Activated T-helper 2 cell treated with anti-CD3 and anti-CD28 coated beads, Interferon-gamma antibody, Interleukin-2, Interleukin-4, amounts not matched to agents 10 μg/mL and 5 μg/mL and 100 μg/mL, durations not matched to agents 14 hours and 24 hours and 36 hours (primary cell): ENCODE measurements around the gene HDAC4. TPM values are rescaled to one million over a fixed set of nuclear protein-coding genes. Genes with fewer than 3 reads are reported as not detected.
A peak's percentile ranks its signal among the peaks of the same experiment; 100 is the strongest.

Source experiments
- DNase-seq: peaks from one replicate; pipeline ENCODE4 v3.0.0; 2021; ENCODE audit warnings: low spot score
- H3K27ac Mint-ChIP-seq: one replicate; pipeline ENCODE4 v1.8.0; 2021; ENCODE audit warnings: mixed read lengths
- H3K27me3 Mint-ChIP-seq: one replicate; pipeline ENCODE4 v1.8.0; 2021; ENCODE audit warnings: low read depth, mixed read lengths
- H3K36me3 Mint-ChIP-seq: one replicate; pipeline ENCODE4 v1.8.0; 2021; ENCODE audit warnings: low read depth, mixed read lengths
- H3K4me1 Mint-ChIP-seq: one replicate; pipeline ENCODE4 v1.8.0; 2021; ENCODE audit warnings: low read depth, mixed read lengths
- H3K4me3 Mint-ChIP-seq: one replicate; pipeline ENCODE4 v1.8.0; 2021; ENCODE audit warnings: low read depth, mild to moderate bottlenecking, moderate library complexity, mixed read lengths
- H3K9me3 Mint-ChIP-seq: one replicate; pipeline ENCODE4 v1.8.0; 2021; ENCODE audit warnings: mixed read lengths
- intact Hi-C: fragments of 100-400 bp; cut with micrococcal nuclease; formaldehyde crosslinking; loops from one replicate; pipeline ENCODE4 v1.15.1; 2023
- total RNA-seq: library from RNA; stranded (reverse); gene quantifications from 2 replicates; pipeline ENCODE4 v1.2.3, GENCODE V29; 2022

Gene HDAC4
- total RNA-seq, 1 donor from 2014 or later = 44.8 TPM

DNA sequence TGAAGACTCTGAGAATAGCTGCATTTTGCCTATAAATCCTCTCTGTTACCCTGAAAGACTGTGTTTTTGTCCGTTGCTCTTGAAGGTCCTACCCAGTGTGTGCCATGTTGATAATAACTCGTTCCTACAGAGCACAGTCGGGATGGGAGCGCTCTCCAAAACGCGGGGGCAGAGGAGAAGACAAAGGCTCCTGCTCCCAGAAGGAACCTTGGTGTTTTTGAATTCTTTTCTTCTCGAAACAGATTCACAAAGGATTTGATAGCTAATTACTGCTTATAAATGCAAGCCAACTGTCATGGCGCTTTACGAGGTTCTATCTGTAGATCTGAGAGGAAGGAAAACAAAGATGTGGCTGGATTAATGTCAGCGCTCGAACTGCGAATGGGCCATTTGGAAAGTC, 19.3 kb upstream of the HDAC4 start:
- Mint-ChIP-seq H3K4me1 (peaks cover 1% of the 10 kb centered on the region), H3K4me3 (no peak overlapping the region), H3K27me3 (peaks cover 29% of the 10 kb centered on the region), H3K9me3 (no peaks in the 10 kb centered on the region), H3K27ac (no peak overlapping the region), H3K36me3 (no peaks in the 10 kb centered on the region)
- intact Hi-C loops = no loop called here
- DNase-seq = no peak

DNA sequence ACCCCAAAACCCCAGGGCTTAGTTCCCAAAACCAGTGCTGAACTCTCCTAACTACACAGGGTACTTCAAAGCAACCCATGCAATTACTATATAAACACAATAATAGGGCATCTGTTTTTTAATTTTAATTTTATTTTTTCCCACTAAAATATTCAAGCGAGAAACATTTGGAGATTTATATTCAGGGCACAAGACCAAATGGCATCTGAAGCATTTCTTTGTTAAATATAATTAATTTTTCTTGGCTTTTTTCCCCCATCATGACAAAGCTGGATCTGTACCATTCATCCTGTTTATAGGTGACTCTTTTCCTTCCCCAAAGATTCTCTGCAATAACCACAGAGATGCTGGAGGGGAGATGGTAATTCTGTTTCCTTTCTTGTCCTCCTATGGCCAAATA, 18.1 kb upstream of the HDAC4 start:
- H3K27ac Mint-ChIP-seq = no peak overlapping the region
- peaks cover 30% of the 10 kb centered on the region for H3K27me3 Mint-ChIP-seq
- H3K4me1 Mint-ChIP-seq = peaks cover 1% of the 10 kb centered on the region
- DNase-seq = no peak
- peaks cover 10% of the 10 kb centered on the region for H3K9me3 Mint-ChIP-seq
- no peak overlapping the region for H3K4me3 Mint-ChIP-seq
- peaks cover 2% of the 10 kb centered on the region for H3K36me3 Mint-ChIP-seq
- intact Hi-C loops = no loop called here

DNA sequence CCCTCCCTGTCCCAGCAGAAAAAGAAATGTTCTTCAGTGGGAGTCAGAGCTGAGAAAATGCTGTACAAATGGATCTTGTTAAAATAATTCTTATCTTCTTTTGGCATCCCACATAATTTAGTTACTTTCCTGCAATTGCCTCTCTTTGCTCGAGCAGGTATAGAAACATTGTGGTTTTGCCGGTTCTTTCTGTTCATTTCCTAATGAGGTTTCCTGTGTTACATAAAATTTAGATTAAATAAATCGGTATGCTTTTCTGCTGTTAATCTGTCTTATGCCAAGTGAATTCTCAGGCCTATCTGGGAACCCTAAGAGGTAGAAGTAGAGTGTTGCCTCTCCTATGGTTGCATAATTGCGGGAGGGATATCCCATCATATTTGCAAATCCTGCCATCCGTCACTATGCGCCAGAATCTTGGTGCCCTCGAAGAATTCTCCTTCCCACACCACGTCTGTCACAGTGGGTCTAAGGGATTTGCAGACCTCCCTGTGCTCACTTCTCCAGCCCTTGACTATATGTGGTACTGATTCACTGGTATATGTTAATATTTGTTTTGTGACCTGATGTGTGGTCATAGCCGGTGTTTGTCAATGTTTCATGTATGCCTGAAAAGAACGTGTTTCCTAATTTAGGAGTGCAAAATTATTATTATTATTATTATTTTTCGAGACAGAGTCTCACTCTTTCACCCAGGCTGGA, 12.2 kb upstream of the HDAC4 start:
- intact Hi-C loops = no loop called here
- Mint-ChIP-seq H3K36me3 (peaks cover 3% of the 10 kb centered on the region), H3K4me3 (no peak overlapping the region), H3K4me1 (peaks cover 9% of the 10 kb centered on the region), H3K27ac (no peak overlapping the region), H3K27me3 (peaks cover 32% of the 10 kb centered on the region), H3K9me3 (peaks cover 13% of the 10 kb centered on the region)
- DNase-seq = no peak

DNA sequence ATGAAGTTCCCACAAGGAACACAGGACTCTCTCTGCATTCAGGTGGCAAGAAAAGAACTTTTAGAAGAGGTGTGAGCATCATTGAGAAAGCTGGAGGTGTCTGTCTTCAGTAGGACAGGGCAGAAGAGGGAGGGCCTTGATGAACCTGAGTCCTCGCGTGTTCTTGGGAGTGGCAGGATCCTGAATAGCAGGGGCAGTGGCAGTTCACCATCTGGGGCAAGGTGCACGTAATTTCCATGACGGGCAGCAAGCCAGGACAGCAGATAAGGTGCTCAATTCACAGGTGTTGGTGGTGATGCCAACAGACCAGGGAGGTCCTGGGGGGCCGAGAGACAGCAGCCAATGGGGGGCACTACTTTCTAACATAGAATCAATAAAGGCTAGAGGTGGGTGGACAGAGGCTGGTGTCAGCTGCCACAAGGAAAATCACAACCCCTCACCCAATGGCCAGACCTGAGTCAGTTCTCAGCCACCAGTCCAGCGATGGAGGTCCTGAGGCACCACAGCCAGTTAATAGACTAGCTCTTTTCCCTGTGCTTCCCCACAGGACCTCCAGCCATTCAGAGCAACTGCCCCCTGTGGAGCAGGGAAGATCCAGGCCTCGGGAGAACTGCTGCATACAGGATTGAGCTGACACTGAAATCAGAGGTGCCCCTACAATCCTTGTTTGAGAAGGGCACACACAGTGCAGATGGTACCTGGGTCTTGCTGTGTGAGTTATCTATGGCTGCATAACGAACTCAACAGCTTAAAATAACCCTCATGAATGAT, 10.9 kb upstream of the HDAC4 start:
- DNase-seq = no peak
- peaks cover 13% of the 10 kb centered on the region for H3K9me3 Mint-ChIP-seq

DNA sequence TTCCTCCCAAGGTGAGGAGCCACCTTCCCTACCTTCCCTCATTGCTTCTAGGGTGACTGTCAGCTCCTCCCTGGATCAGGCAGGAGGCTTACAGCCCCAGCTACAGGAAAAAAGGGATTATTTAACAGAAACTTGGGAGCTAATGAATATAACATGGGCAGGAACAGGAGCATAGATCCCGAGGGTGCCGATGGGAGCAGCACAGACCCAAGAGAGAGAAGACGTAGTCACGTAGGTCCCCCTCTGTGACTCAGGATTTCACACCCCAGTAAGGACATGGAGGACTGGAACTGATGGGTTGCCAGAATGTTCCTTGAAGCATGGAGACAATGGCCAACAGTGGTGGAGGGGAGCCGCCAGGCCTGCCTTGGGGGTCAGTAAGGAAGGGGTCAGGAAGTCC, 10.3 kb upstream of the HDAC4 start:
- H3K9me3 Mint-ChIP-seq = peaks cover 13% of the 10 kb centered on the region
- peaks cover 8% of the 10 kb centered on the region for H3K4me1 Mint-ChIP-seq
- no peak for DNase-seq
- no peak overlapping the region for H3K4me3 Mint-ChIP-seq
- H3K36me3 Mint-ChIP-seq = peaks cover 3% of the 10 kb centered on the region
- intact Hi-C loops = no loop called here
- peaks cover 25% of the 10 kb centered on the region for H3K27me3 Mint-ChIP-seq
- H3K27ac Mint-ChIP-seq = no peak overlapping the region

More for the DNA sequence above, 10.9 kb upstream of the HDAC4 start:
- peaks cover 8% of the 10 kb centered on the region for H3K4me1 Mint-ChIP-seq
- peaks cover 3% of the 10 kb centered on the region for H3K36me3 Mint-ChIP-seq
- H3K27me3 Mint-ChIP-seq = peaks cover 26% of the 10 kb centered on the region
- intact Hi-C loops = no loop called here
- no peak overlapping the region for H3K4me3 Mint-ChIP-seq
- H3K27ac Mint-ChIP-seq = no peak overlapping the region

DNA sequence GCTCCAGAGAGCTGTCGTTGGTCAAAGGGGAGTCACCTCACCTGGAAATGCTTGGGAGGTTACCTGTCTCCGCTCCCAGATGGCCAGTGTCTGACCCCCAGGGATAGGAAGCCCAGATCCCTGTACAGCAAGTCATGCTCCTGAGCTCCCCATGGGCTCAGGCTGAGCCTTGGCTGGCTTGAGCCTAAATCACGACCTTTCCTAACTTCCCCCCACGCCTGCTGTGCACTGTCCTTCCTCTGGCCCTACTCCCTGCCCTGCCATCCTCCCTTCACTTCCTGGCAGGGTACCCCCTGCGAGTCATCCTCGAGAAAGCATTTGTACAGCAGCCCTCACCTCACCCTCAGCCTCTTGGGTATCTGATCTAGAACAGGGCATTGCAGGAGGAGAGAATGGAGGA, 9.2 kb upstream of the HDAC4 start:
- H3K4me3 Mint-ChIP-seq = no peak overlapping the region
- H3K27ac Mint-ChIP-seq = no peak overlapping the region
- intact Hi-C loops = loop anchor here (10.0 kb wide), 1 partner anchor 135 kb away; no protein-coding TSS in a partner anchor
- DNase-seq = no peak
- H3K36me3 Mint-ChIP-seq = peaks cover 3% of the 10 kb centered on the region
- H3K27me3 Mint-ChIP-seq = peaks cover 24% of the 10 kb centered on the region
- peaks cover 8% of the 10 kb centered on the region for H3K4me1 Mint-ChIP-seq
- H3K9me3 Mint-ChIP-seq = peaks cover 13% of the 10 kb centered on the region

DNA sequence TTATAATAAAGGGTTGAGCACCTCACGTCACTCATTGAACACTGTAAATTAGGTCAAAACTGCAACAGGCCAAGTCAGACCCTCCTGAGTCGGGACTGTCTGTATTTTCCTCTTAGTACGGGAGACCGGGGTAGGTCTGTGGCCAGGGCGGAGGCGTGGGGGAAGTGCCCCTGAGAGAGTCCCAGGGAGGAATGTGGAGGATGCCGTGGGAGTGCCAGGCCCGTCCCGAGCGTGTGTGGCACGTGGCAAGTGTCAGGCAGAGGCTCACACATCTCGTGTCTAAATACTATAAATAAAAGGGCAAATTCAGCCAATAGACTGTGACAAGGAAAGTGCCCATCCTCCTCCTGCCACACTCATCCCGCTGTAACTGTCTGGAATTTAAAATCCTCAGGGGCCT, 6.3 kb upstream of the HDAC4 start:
- Mint-ChIP-seq H3K27ac (no peak overlapping the region), H3K27me3 (peaks cover 26% of the 10 kb centered on the region), H3K9me3 (no peaks in the 10 kb centered on the region), H3K4me3 (no peak overlapping the region), H3K36me3 (peaks cover 10% of the 10 kb centered on the region), H3K4me1 (peaks cover 9% of the 10 kb centered on the region)
- intact Hi-C loops = loop anchor here (10.0 kb wide), 1 partner anchor 138 kb away; no protein-coding TSS in a partner anchor
- no peak for DNase-seq

DNA sequence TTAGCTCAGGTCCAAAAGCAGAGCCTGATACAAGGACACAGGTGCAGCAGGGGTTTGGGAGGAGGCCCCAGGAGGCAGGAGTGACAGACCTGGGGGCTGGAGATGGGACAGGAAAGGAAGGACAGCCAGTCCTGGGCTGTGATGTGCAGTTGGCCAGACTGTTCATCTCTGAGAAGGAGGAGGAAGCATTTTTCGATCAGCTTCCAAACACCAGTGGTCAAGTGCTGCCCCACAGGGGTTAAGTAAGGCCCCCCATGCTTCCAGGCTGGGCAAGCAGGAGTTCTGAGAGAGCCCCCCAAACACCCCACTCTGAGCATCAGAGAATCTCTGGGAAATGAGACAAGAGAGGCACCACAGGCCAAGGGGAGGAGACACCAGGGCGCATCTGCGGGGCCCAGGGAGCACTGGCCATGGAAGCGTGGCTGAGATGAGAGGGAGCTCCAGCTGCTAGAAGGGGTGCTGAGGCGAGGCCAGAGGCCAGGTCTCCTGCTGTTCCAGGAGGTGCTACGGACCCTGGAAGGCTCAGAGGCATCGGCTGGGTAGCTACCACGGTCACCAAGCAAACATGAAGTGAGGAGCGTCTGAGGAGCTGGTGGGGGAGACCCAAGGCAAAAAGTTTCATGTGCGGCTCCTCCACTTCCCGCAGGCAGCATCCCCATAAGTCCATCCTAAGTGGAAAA, 5.6 kb upstream of the HDAC4 start:
- no peaks in the 10 kb centered on the region for H3K9me3 Mint-ChIP-seq
- H3K27ac Mint-ChIP-seq = no peak overlapping the region
- no peak for DNase-seq
- intact Hi-C loops = loop anchor here (10.0 kb wide), 1 partner anchor 138 kb away; no protein-coding TSS in a partner anchor
- peaks cover 24% of the 10 kb centered on the region for H3K27me3 Mint-ChIP-seq
- H3K4me1 Mint-ChIP-seq = peaks cover 11% of the 10 kb centered on the region
- peaks cover 12% of the 10 kb centered on the region for H3K36me3 Mint-ChIP-seq
- H3K4me3 Mint-ChIP-seq = no peak overlapping the region

DNA sequence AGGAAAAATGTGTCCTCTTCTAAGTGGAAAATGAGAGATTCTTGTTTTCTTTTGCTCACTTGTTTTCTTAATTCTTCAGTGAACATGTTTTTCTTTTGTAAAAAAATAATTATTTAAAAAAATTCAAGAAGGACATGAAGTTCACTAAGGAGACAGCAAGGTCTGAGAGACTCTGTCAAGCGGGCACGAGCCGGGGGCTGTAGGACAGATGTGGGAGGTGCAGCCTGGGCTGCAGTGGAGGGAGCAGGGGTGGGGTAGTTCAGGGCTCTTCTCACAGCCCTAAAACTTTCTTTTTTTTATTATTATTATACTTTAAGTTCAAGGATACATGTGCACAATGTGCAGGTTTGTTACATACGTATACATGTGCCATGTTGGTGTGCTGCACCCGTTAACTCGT, 4.3 kb upstream of the HDAC4 start:
- peaks cover 12% of the 10 kb centered on the region for H3K36me3 Mint-ChIP-seq
- H3K9me3 Mint-ChIP-seq = no peaks in the 10 kb centered on the region
- no peak overlapping the region for H3K27ac Mint-ChIP-seq
- no peak for DNase-seq
- H3K4me3 Mint-ChIP-seq = no peak overlapping the region
- H3K27me3 Mint-ChIP-seq = peaks cover 16% of the 10 kb centered on the region
- intact Hi-C loops = loop anchor here (10.0 kb wide), 1 partner anchor 140 kb away; no protein-coding TSS in a partner anchor
- peaks cover 11% of the 10 kb centered on the region for H3K4me1 Mint-ChIP-seq

DNA sequence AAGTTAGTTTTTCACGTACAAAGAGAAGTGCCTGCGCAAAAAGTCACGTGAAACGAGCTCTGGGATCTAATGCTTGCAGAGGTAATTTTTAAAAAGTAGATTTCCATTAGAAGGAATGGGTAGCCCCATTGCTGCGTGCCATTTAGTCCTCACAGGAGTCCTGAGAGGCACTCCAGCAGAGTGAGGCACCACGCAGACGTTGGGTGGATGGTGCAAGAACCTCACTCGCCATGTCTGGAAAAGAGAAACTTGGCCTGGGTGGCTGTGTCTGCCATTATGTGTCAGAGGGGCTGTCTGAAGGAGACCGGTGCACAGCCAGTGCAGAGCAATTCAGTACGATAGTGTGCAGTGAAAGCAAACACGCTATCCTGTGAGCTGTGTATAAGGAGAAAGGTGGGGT, 1.8 kb upstream of the HDAC4 start:
- H3K4me1 Mint-ChIP-seq = peaks cover 23% of the 10 kb centered on the region
- peak overlapping the region; percentile 99 for H3K27ac Mint-ChIP-seq
- H3K36me3 Mint-ChIP-seq = peaks cover 18% of the 10 kb centered on the region
- DNase-seq = no peak
- H3K4me3 Mint-ChIP-seq = peak overlapping the region; percentile 91
- intact Hi-C loops = loop anchor here (5.0 to 10.0 kb wide), 3 partner anchors 35 to 142 kb away; no protein-coding TSS in a partner anchor
- H3K9me3 Mint-ChIP-seq = no peaks in the 10 kb centered on the region
- peaks cover 9% of the 10 kb centered on the region for H3K27me3 Mint-ChIP-seq

DNA sequence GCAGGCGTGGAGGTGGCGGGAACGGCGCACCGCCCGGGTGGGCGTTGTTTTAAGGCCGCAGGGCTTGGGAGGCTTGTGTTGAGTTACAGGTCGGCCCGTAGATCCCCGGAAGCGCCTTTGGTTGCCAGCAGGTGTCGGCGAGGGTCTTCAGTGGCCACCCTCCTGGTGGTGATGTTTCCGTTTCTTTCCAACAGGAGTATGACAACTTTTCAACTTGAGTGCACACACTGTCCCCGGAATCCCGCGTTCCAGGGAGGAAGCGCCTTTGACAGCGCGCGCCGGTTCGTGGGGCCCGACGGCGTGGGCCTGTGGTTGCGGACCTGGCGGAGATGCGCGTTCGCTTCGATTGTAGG, 1.0 kb upstream of the HDAC4 start:
- no peak for DNase-seq
- Mint-ChIP-seq H3K4me3 (peak overlapping the region; percentile 91), H3K27ac (peak overlapping the region; percentile 99), H3K27me3 (peaks cover 9% of the 10 kb centered on the region), H3K4me1 (peaks cover 28% of the 10 kb centered on the region), H3K9me3 (no peaks in the 10 kb centered on the region), H3K36me3 (peaks cover 23% of the 10 kb centered on the region)
- intact Hi-C loops = loop anchor here (1.0 to 10.0 kb wide), 8 partner anchors 21 to 186 kb away; no protein-coding TSS in a partner anchor

DNA sequence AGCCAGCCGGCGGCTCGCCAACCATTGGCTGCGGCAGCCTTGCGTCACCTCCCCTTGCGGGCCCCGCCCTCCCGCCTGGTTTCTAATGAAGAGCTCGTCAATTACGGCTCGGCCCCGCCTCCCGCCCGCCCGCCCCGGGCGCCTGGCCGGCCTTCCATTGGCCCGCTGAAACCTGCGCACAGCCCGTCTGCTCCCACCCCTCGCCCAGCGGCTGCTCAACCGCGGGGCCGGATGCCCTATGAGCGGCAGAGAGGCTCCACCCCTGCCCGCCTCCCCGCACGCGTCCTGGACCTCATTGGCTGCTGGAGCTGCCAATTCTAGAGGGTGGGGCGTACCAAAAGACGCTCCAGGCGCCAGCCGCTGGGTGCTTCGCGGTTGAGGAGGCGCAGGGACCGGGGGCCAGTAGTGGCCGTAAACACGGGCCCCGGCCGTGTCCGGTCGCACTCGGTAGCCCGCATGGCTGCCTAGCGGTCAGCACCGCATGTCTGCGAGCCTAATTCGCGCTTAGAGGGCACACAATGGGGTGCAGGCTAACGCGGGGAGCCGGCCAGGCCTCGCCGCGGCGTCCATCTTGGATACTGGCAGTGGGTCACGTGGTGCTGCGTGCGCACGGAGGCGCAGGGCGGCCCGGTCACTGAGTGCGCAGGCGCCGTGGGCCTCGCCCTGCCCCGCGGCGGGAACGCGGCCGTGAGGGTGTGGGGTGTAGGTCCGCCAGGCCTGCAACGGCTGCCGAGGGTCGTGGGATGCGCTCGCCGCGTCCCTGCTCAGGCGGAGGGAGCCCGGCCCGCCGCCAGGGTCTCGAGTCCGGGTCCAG, 454 bp upstream of the HDAC4 start:
- DNase-seq = peak; percentile 98
- Mint-ChIP-seq H3K9me3 (no peaks in the 10 kb centered on the region), H3K27me3 (peaks cover 9% of the 10 kb centered on the region), H3K27ac (peak overlapping the region; percentile 99), H3K36me3 (peaks cover 23% of the 10 kb centered on the region), H3K4me3 (peak overlapping the region; percentile 91), H3K4me1 (peaks cover 33% of the 10 kb centered on the region)
- intact Hi-C loops = loop anchor here (1.0 to 10.0 kb wide), 8 partner anchors 20 to 185 kb away; no protein-coding TSS in a partner anchor
